HK-2 (cell line): Measurements from ENCODE around the gene SLC13A5.
"Not testable (repeated sequence)": the region's sequence is repeated elsewhere in the genome, so short reads cannot be mapped to it uniquely, and the experiment has no call there.

Source experiments
- DNase-seq: peaks from one replicate; pipeline ENCODE4 v3.0.0-alpha.2; 2018; ENCODE audit not compliant: unreplicated experiment

Gene SLC13A5

DNA sequence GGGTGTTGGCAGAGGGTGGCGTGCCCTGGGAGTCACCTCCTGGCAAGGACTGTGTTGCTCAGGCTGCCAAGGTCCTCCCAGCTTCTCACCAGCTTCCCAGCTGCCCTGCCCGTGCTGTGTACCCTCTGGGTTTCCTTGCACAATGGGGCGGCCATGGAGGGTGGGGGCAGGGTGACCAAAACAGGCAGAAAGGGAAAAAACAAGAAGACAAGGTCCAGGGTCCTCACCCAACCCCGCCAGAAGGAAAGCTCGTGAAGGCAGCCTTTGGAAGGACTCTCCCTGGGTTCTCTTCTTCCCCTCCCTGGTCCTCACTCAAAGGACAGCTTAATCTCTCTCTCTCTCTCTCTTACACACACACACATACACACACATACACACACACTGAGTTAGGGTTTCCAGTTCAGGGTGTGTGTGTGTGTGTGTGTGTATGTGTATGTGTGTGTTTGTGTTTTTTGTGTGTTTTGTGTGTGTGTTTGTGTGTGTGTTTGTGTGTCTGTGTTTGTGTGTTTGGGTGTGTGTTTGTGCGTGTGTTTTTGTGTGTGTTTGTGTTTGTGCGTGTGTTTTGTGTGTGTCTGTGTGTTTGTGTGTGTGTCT is 2.0 kb downstream of the SLC13A5 start:
- no peak for DNase-seq

DNA sequence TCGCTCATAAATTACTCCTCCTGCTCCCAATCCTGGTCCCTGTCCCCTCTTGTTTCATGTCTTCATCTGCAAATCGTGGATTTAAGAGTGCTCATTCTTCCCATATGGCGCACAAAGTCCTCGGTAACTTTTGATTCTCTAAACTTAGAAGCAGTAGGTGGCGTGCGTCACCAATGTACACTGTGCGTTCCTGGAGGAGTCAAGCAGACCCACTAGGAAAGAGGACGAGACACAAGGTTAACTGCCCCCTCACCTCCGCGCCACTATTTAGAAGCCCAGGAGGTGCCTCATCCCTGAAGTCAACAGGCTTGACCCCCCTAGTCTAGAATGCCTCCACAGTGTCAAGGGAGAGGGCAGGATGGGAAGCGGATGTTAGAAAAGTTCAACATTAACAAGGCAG is 2.9 kb downstream of the SLC13A5 start:
- DNase-seq, result no peak

DNA sequence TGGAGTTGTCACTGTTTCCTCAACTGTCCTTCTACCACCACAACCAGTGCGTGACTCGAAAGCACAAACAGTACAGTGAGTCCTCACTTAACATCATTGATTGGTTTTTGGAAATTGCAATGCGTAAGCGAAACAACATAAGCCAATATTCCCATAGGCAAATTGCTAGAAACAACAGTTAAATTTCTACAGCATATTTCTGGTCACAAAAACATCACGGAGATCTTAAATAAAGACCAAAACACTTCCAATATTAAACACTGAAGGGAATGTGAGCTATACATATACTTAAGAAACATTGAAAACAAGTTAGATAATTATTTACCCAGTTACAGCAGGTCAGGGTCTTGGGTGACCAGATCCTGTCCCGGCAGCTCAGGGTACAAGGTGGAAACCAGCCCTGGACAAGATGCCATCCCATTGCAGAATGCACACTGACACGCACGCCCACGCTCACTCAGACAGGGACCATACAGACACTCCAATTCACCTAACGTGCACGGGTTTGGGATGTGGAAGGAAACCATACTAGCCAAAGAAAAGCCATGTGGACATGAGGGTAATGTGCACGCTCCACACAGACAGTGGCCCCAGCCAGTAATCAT is 4.7 kb downstream of the SLC13A5 start:
- DNase-seq, result no peak

DNA sequence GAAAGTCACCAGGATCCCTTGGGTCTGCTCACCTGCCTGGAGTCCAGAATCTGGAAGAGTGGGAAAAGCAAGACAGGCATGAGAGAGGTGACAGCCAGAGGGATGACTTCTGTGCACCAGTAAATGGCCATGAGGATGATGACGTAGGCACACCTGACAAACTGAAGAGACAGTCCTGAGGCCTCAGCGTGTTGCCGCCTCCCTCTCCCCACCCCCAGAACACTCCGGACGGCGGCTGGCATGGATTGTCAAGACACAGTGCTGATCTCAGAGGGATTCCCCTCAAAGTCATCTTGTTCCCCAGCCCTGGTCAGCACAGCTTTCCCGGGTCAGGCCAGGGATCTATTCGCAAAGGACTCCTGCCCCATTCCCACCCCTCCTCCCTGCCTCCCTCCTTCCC is 6.2 kb downstream of the SLC13A5 start:
- DNase-seq, result no peak

DNA sequence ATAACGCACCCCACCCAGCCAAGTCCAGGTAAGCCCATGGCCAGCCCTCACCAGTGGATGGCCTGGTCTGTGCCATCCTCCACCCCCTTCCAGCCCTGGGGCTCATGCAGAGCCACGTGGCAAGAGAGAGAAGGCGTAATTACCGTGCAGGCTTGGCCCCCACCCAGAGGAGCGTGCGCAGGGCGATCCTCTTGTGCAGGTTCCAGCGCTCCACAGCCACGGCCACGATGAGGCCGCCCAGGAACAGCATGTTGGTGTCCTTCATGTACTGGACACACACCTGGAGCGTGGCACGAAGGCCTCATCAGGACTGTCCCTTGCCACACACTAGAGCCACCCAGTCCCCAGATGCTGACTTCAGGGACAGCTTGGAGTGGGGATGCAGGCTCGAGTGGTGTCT is 6.7 kb downstream of the SLC13A5 start:
- DNase-seq, result no peak

DNA sequence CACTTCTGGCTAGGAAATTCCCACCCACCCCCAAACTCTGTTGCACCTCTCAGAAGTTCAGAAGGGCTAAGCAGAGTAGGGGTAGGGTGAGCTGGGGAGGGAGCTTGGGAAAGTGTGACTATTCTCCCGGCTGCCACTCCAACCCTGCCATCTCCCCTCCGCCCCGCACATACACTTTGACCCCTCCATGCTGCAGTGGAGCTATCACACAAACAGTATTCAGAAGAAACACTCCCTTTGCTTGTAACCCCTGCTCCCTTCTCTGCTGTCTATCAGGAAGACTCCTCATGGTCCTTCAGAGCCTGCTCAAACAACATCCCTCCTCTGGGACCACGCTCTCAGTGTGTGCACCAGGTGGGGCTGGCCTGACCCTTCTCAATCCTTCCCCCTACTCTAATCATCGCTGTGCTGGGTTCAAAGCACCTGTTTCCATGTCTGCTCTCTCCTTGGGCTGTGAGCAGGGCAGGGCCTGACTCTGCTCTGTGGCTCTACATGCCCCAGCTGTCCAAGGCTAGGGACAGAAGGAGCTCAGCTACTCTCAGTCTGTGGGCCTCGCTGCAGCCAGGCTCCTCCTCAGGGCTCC is 8.6 kb downstream of the SLC13A5 start:
- DNase-seq, result no peak

DNA sequence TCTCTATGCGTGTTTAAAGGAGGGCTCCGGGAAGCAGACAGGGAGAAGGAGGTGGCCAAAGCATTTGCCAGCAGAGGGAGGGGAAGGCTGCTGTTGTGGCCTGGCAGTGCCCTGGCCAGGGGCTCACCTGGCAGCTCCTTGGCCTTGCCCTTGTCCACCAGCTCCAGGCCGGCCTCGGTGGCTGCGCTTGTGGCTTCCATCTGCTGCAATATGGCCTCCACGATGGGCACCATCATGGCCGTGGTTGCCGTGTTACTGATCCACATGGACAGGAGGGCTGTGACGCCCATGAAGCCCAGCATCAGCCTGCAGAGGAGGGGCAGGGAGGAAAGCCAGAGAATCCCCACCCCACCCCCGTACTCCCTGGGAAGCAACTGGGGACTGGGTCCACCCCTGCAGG is 9.4 kb downstream of the SLC13A5 start:
- no peak for DNase-seq

DNA sequence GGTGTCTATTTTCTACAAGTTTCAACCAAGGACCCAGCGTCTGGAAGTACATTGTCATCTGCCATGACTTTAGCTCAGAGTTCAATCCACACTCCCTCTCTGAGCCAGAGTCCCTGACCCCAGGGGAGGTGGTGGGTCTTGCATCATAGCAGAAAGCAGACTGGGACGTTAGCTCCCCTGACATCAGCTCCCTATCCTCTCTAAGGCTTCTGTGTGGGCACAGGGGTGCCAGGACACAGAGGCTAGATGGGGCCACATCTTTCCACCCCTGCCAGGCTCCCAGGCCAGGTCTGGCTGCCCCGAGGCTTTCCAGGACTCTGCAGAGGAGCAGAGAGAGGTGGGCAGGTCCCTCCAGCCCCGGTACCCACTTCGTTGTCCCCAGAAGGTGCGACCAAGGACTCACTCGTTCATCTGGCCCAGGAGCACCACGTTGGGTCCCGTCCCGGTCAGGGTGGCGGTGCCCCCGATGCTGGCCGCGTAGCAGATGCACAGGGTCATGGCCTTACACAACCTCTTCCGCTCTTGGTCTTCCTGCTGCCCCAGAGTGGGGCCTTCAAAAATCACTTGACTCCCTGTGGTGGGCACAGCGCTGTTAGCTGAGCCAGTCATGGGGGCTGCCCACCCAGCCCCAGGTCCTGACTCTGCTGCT is 10.5 kb downstream of the SLC13A5 start:
- no peak for DNase-seq

DNA sequence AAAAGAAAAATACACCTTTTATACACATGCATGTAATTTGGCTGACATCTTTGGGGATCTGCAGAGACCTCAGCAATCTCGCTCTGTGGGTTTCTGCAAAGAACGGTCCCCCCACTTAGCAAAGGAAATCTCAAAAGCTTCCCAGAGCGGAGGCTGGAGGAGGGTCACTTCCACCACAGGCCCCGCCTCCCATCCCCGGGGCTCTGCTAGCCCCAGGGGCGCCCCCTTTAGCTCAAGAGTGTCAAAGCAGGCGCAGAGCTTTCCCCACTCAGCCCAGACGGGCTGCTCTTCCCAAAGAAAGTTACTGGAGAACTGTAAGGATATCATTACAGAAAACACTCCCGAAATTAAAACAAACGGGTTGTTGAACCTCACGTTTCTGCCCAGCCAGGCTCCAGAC is 11.4 kb downstream of the SLC13A5 start:
- no peak for DNase-seq

DNA sequence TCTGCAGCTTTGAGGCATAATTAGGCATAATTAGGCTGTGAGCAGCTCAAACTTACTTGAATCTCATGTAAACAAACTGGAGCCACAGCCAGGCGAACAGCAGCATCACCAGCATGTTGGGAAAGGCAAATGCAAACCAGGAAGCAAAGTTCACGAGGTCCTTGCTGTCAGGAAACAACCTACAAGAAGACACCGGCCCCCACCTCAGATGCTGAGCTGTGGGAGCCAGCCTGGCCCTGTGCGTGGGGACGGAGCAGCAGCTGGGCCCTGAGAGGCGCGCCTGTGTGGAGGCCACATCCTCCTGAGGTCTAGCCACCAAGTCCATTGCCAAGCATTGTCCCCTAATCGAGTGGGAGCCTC is 12.2 kb downstream of the SLC13A5 start:
- no peak for DNase-seq

DNA sequence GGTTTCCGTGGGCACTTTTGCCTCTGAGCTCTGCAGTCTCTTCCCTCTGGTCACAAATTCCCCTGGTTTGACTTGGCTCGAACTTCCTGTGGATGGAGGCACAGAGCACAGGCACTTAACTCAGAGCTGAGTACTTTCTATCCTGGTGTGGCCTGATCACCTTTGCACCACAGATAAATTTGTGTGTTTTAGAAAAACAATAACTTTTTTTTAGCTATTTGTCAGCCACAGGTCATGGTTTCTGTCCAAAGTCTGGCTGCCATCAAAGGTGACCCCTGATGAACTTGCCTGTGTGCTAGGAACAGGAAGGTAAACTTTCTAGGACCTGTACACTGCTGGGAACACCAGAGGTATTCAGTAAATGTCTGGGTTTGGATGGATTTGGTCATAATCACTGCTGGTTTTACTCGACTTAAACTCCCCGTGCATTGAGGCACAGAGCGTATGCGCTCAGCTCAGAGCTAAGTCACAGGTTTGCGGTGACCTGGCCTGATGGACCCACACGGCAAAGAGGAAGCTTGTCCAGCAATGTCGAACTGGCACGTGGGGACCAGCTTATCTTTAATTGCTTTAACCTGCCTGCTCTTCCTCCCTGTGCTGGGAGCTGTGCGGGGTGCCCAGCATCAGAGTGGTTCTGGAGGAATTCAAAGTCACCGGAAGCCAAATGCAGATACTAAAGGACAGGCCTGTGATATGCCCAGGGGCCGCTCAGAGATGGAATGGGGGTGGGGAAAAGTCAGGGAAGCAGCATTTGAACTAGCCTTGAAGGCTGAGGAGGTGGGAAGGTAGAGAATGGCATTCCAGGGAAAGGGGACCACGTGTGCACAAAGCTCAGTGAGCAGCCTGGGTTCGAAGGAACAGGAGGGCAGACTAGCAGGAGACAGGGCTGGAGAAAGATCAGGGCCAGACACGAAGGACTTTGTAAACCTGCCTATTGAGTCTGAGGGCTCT is 12.9 kb downstream of the SLC13A5 start:
- no peak for DNase-seq

DNA sequence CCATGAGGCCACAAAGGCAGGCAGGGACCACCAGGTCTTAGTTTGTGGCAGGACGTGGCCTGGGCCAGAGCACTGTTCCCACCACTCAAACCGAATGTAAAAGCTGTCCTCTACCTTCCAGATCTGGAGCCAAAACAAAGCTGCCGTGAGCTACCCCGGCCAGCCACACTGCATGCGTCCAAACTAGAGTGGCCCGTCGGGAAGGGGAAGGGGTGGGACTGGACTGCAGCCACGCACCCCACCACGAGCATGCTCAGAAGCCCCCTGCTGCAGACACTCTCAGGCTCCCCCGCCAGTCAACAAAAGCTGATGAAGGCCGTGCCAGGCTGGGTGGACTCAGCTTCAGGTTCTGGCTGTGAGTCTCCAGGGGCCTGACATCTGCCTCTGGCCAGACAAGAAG is 15.2 kb downstream of the SLC13A5 start:
- no peak for DNase-seq

DNA sequence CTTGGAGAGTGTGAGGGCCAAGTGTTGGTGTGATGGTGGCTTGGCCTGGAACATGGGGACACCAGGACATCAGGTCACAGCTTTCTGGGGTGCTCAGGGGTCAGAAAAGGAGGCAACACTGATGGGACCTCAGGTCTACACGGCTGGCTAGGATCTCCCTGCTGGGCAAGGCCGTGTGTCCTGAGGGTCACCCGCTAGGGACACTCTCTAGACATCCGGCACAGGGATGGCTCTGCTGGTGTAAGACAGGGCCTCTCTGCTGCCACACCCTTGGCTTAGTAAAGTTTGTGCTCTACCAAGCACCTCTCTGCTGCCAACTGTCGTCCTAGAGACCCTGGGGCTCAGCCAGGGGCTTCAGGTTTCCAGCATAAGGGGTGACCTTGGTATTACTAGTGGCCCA is 16.3 kb downstream of the SLC13A5 start:
- DNase-seq, result no peak

DNA sequence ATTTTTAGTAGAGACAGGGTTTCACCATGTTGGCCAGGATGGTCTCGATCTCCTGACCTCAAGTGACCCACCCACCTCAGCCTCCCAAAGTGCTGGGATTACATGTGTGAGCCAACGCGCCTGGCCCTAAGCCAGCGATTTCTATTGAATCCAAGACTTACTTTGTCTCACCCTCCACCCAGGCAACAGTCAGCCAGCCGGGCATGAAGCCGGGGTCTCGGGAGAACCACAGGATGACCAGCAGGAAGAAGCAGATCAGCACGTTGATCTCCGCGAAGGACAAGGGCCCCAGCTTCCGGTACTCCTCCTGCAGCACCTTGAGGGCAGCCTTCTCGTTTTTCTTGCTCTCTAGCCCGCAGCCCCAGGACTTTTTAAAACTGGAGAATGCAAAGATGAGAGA is 17.6 kb downstream of the SLC13A5 start:
- DNase-seq, result no peak

DNA sequence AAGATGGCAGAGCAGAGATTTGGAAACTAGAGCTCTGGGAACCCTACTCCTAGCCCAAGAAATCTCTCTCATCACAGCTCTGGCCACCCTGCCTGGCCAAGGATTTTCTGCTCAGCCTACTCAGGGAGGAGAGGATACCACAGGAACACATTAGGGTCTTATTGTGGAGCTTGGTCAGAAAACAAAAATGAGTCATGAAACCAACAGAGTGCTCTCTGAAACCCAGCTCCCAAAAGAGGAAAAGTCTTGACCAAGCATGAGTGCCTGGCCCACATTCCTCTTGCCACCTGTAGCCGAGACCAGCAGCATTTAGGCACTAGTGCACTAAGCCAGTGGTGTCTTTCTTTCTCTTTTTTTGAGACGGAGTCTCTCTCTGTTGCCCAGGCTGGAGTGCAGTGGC is 18.1 kb downstream of the SLC13A5 start:
- no peak for DNase-seq

DNA sequence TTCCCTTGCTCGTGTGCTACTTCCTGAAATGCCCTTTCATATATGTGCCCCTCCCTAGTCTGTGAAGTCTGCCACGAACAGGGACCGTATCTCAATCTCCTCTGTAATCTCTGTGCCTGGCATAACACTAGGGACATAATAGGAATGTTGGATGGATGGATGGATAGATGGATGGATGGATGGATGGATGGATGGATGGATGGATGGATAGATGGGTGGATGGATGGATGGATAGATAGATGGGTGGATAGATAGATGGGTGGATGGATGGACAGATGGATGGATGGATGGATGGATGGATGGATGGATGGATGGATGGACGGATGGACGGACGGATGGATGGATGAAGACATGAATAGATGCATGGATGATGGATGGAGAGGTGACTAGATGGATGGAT is 21.2 kb downstream of the SLC13A5 start:
- not testable (repeated sequence) for DNase-seq

DNA sequence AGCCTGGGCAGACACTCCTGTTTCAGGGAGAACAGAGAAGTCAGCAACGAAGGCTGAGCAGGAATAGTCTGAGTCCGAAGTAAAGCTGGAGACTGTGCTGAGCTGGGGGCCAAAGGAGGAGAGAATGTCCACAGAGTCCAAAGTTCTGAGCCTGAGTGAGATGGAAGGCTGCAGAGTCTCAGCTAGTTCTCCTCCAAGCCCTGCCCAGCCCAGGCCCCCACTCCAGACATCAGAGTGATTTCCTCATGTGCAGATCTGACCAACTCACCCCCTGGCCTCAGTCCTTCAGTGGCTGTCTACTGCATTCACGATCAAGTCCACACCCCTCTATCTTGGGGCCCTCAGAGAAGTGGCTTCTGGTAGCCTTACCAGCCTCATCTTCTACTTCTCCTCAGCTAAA is 21.6 kb downstream of the SLC13A5 start:
- DNase-seq, result no peak

DNA sequence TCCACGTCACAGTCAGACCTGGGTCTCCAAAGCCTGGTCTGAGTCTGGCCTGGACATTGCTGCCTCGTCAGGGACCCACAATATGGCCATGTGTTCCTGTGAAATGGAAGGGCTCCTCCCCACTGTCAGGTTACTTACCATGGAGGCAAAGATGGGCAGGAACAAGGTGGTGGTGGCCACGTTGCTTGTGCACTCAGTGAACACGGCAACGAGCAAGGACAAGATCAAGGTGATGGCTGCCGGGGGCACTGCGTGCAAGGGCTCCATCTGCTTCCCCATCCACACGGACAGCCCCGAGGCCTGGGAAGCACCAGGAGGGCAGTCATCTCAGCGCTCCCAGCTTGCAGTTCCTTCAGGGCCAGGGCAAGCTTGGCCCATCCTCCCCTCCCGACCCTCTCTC is 22.5 kb downstream of the SLC13A5 start:
- DNase-seq, result no peak

DNA sequence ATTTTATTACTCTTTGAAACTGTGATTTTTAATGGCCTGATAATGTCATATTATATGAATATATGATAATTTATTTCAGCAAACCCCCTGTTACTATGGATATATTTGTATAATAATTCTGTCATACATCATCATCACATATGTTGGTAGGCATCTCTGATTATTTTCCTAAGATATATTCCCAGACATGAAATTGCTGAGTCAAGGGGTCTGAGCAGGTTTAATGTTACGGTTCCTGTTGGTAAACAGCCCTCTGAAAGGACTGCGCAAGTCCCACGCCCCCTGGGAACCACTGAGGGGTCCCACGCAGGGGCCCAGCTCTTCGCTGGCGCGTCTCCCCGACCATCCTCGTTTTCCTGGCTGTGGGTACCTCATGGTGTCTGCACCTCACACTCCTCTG is 24.2 kb downstream of the SLC13A5 start:
- no peak for DNase-seq

DNA sequence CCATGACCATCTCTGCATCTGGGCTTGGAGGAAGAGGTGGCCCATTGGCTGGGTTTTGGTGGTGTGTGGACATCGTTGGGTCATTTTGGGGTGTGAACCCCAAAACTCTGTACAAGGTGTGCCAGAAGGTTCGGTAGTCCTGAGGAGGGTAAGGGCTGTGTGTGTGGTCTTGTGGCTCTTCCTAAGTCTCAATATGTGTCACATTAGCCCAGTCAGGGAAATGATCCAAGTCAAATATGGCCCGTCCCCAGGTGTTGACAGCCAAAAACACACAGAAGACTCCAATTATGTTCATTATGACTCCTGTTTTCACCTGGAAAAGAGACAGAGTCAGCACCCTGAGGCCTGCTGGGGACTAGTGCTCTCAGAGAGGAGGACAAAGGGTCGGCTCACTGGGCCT is 27.1 kb downstream of the SLC13A5 start:
- DNase-seq, result no peak

DNA sequence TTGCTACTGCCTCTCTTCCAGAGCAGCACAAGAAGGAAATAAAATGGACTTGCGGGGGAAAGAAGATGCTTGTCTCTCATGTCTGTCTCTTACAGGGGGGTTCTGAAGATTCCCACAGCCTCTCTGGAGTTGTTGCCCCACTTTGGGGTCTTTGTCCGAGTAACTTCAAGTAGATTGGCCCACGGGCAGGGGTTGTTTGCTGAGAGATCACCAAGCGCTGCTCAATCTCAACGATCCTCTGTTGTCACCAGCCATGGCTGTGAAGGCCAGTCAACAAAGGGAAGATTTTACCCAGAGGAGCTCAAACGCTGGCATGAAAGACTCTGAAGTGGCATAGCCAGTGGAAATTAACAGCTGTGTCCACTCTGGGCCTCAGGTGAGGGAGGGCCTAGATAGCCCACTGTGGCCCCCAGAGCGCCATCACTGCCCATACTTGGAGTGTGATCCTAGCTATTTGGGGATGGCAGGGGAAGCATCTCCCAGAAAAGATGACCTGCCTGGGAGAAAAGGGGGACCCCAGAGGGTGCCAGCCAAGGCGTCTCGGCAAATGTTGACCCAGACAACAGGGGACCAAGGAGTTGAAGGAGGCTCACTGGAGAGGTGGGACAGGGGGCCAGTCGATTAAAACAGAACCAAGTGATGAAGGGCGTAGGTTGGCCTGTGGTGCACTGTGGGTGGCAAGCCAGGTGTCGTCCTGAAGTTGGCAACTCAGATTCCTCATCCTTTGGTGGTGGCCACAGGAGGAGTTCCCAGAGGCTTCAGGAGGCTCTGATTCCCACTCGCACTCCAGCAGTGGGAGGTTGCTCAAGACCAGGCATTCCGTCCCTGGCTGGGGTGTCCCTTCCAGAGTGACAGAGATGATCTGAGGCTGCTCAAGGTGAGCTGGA is 28.0 kb downstream of the SLC13A5 start:
- no peak for DNase-seq
